Gastroesophageal sphincter (tissue), 4 donors: ENCODE results near the gene PRR27. TPM values are rescaled to one million over a fixed set of nuclear protein-coding genes. Genes with fewer than 3 reads are reported as not detected.

Source experiments
- ATAC-seq: fragments of 150-250 bp; one replicate; pipeline ENCODE4 v1.9.1; 2016; ENCODE audit warnings: mild to moderate bottlenecking, moderate library complexity
- H3K27ac ChIP-seq, 4 donors: fragments of 200-600 bp; sonication (generic) in 3 of 4; 1 replicate in 3 of 4; 2 replicates in 1 of 4; pipeline ENCODE4 v1.5.1; 2016 to 2019
- H3K27me3 ChIP-seq: fragments of 200-600 bp; sonication (generic); one replicate; pipeline ENCODE4 v1.5.1; 2019
- H3K36me3 ChIP-seq, 2 donors: fragments of 200-600 bp; sonication (generic); one replicate each; pipeline ENCODE4 v1.5.1; 2019; ENCODE audit warnings: control low read depth in 1 of 2
- H3K4me1 ChIP-seq, 3 donors: fragments of 200-600 bp; sonication (generic); 1 replicate in 2 of 3; 2 replicates in 1 of 3; pipeline ENCODE4 v1.5.1; 2016 to 2019; ENCODE audit warnings: control low read depth in 2 of 3
- H3K4me3 ChIP-seq, 2 donors: fragments of 200-600 bp; sonication (generic); one replicate each; pipeline ENCODE4 v1.5.1; 2019; ENCODE audit warnings: mild to moderate bottlenecking in 1 of 2, moderate library complexity in 1 of 2
- H3K9me3 ChIP-seq, 3 donors: fragments of 200-600 bp; sonication (generic); one replicate each; pipeline ENCODE4 v1.5.1; 2017 to 2019; ENCODE audit warnings: control low read depth in 2 of 3
- CTCF ChIP-seq, 4 experiments: fragments of 200-600 bp in 2 of 4; fragments of 450-650 bp in 2 of 4; sonication (generic) in 1 of 4; IDR thresholded peaks; one replicate each; pipeline ENCODE4 v1.5.1; 2017 to 2019; ENCODE audit warnings: antibody characterized with exemption in 4 of 4, mild to moderate bottlenecking in 2 of 4, moderate library complexity in 2 of 4
- EP300 ChIP-seq: sonication (generic); formaldehyde crosslinking; IDR thresholded peaks from one replicate; pipeline ENCODE4 v1.6.1; 2017; ENCODE audit warnings: antibody characterized with exemption, mild to moderate bottlenecking
- POLR2A ChIP-seq, 2 donors: fragments of 450-650 bp; IDR thresholded peaks; one replicate each; pipeline ENCODE4 v1.6.1; 2017; ENCODE audit warnings: antibody characterized with exemption in 2 of 2, mild to moderate bottlenecking in 2 of 2, moderate library complexity in 1 of 2
- POLR2AphosphoS5 ChIP-seq: sonication (generic); formaldehyde crosslinking; IDR thresholded peaks from one replicate; pipeline ENCODE4 v1.6.1; 2017; ENCODE audit warnings: antibody characterized with exemption
- WGBS, 2 donors: methylation state at CpG; one replicate each; pipeline ENCODE4 v1.1.5; 2018; ENCODE audit warnings: low coverage in 1 of 2; 5-methylcytosine and 5-hydroxymethylcytosine counted together
- total RNA-seq, 4 donors: library from RNA; depleted of rRNA; stranded (reverse); fragments of >200 nt; gene quantifications; one replicate each; pipeline ENCODE4 v1.1.0, GENCODE V29; 2016

PRR27 gene
- total RNA-seq, 4 donors from 2014 or later = not detected

DNA sequence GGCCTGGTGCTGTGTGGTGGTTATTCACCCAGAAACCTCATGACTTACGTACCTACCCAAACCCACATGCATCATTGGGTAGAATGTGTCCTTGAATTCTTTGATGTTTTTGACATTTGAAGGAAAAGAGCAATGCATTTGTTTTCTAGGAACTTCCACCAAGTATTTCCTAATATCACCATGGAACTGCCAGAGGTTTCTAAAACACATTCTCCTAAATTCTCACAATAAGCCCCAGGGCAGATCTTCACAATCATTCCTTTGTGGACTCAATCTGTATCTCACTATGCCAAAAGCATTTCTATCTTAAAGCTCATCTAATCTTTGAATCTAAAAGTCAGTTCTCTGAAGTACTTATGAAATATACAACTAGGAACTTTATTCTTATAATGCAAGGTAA, 33.2 kb downstream of the PRR27 start:
- WGBS, 2 donors = 100% methylated on average over 1 of the region's 1 CpG
- Histone ChIP-seq H3K4me1 (no peaks in the 10 kb centered on the region), H3K36me3 (no peaks in the 10 kb centered on the region), H3K9me3 (no peaks in the 10 kb centered on the region), H3K4me3 (no peak overlapping the region), H3K27me3 (no peaks in the 10 kb centered on the region), H3K27ac (no peak overlapping the region)
- TF ChIP-seq POLR2AphosphoS5 (no peak), POLR2A (IDR thresholded peaks at IDR 0.05) (no peak), CTCF (IDR thresholded peaks at IDR 0.05) (no peak), EP300 (no peak)
- no peak for ATAC-seq

DNA sequence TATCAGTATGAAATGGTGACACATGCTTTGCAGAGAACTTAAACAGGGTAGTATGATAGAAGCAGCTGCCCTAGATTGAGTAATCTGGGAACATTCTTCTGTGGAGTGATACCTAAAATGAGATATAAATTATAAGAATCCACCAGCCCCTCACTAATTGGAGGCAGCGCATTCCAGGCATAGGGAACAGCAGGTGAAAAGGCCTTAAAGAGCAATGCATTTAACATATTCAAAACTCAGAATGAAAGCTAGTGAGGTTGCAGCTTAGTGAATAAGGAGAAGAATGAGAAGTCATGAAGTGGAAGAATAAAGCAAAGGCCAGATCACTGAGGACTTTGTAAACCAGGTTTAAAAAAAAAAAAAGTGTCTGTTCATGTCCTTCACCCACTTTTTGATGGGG, 36.5 kb downstream of the PRR27 start:
- Histone ChIP-seq H3K4me3 (no peak overlapping the region), H3K9me3 (no peaks in the 10 kb centered on the region)

GRCh38 chr4:70191647-70192046, 37.6 kb downstream of the PRR27 start:
- no peak overlapping the region for H3K27ac ChIP-seq
- no peak for ATAC-seq
- 35 to 86% methylated on average over 1 of the region's 1 CpG for WGBS, 2 donors
- no peaks in the 10 kb centered on the region for H3K9me3 ChIP-seq
- no peaks in the 10 kb centered on the region for H3K4me1 ChIP-seq
- no peaks in the 10 kb centered on the region for H3K27me3 ChIP-seq
- no peak overlapping the region for H3K4me3 ChIP-seq
- no peaks in the 10 kb centered on the region for H3K36me3 ChIP-seq
- TF ChIP-seq POLR2AphosphoS5 (no peak), POLR2A (IDR thresholded peaks at IDR 0.05) (no peak), EP300 (no peak), CTCF (IDR thresholded peaks at IDR 0.05) (no peak)

More for the DNA sequence above, 36.5 kb downstream of the PRR27 start:
- ATAC-seq = no peak
- no peaks in the 10 kb centered on the region for H3K4me1 ChIP-seq
- H3K27me3 ChIP-seq = no peaks in the 10 kb centered on the region
- H3K36me3 ChIP-seq = no peaks in the 10 kb centered on the region
- 86 to 93% methylated on average over 1 of the region's 1 CpG for WGBS, 2 donors
- H3K27ac ChIP-seq = no peak overlapping the region
- no peak for TF ChIP-seq POLR2AphosphoS5
- TF ChIP-seq POLR2A (IDR thresholded peaks at IDR 0.05) = no peak
- no peak for TF ChIP-seq EP300
- TF ChIP-seq CTCF (IDR thresholded peaks at IDR 0.05) = no peak

- WGBS, 2 donors = 82 to 87% methylated on average over 2 of the region's 2 CpGs
- Histone ChIP-seq H3K4me1 (no peaks in the 10 kb centered on the region), H3K27me3 (no peaks in the 10 kb centered on the region), H3K27ac (no peak overlapping the region), H3K36me3 (no peaks in the 10 kb centered on the region), H3K4me3 (no peak overlapping the region), H3K9me3 (no peaks in the 10 kb centered on the region)
- TF ChIP-seq POLR2A (IDR thresholded peaks at IDR 0.05) (no peak), CTCF (IDR thresholded peaks at IDR 0.05) (no peak), EP300 (no peak), POLR2AphosphoS5 (no peak)
- ATAC-seq = no peak
These were observed 38.9 kb downstream of the PRR27 start for GRCh38 chr4:70192895-70193294.

DNA sequence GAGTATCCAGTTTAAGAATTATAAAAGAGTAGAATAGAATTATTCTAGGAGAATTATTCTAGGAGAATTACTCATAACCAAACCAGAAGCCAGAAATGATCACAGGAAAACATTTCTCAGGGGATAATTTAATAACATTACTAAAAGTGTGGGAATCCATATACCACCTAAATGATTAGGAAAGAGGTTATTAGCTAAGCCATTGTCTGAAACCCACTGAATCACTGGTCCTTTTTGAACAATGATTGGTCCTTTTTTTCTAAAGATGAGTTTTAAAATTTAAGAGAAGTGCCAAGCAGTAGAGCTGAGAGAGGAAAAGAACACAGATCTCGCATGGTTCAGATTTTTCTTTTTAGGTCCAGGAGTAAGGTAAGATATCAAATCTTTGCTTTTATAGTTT, 41.4 kb downstream of the PRR27 start, which contains the start of gene ODAM:
ODAM (plus strand) TSS at position 301 of the 400 bp plus-strand sequence. CDS start 819 bp downstream, outside the sequence.
- Histone ChIP-seq H3K27me3 (no peaks in the 10 kb centered on the region), H3K4me3 (no peak within 1 kb of the TSS), H3K27ac (no peak within 1 kb of the TSS), H3K36me3 (no peaks in the 10 kb centered on the region), H3K9me3 (no peaks in the 10 kb centered on the region), H3K4me1 (no peaks in the 10 kb centered on the region)
- WGBS, 2 donors = 54 to 94% methylated on average over 1 of the region's 1 CpG
- no peak for ATAC-seq
- TF ChIP-seq POLR2A (IDR thresholded peaks at IDR 0.05) (no peak), CTCF (IDR thresholded peaks at IDR 0.05) (no peak), POLR2AphosphoS5 (no peak), EP300 (no peak)
